GM12878 (cell line): Measurements from ENCODE around the gene KRT7. TPM values are rescaled to one million over a fixed set of nuclear protein-coding genes. Genes with fewer than 3 reads are reported as not detected.

Source experiments
- ATAC-seq: fragments of 200-7000 bp; cut with Tn5 transposase; 3 replicates; pipeline ENCODE4 v1.9.1; 2020; ENCODE audit warnings: mild to moderate bottlenecking, moderate library complexity
- BruUV-seq: library from RNA; stranded (reverse); fragments of 400-500 nt; replicated peaks from 2 replicates; lab custom pipeline; 2021; lab: Mats Ljungman, UMichigan
- CTCF ChIA-PET: fragments of 300-600 bp; sonication (Branson Sonifier 250); formaldehyde crosslinking; extraction: SDS; loops from one replicate; lab custom pipeline; 2021; ENCODE audit warnings: inconsistent platforms; lab: Yijun Ruan, JAX
- POLR2A ChIA-PET: fragments of 350-600 bp; formaldehyde crosslinking; extraction: SDS; loops from one replicate; lab custom pipeline; 2021; ENCODE audit warnings: inconsistent platforms; lab: Charles Lee
- RAD21 ChIA-PET: fragments of 300-600 bp; sonication (Branson Sonifier 250); formaldehyde crosslinking; loops from one replicate; lab custom pipeline; 2023; ENCODE audit warnings: antibody characterized with exemption; ENCODE audit not compliant: unreplicated experiment; lab: Charles Lee
- SMC1A ChIA-PET: fragments of 300-600 bp; sonication (Branson Sonifier 250); formaldehyde crosslinking; loops from one replicate; lab custom pipeline; 2023; ENCODE audit not compliant: unreplicated experiment, uncharacterized antibody; lab: Charles Lee
- DNase-seq: peaks from one replicate; pipeline ENCODE4 v3.0.0-alpha.2; 2011; ENCODE audit warnings: low read depth, low spot score
- FAIRE-seq: peaks from 3 replicates; lab custom pipeline; 2011; peaks lifted over from hg19 to GRCh38; lab: Jason Lieb, UNC
- H2AFZ ChIP-seq: 2 replicates; pipeline ENCODE4 v1.6.0; 2011; ENCODE audit warnings: low read depth, low read length, control low read depth; ENCODE audit not compliant: control insufficient read depth
- H3K27ac ChIP-seq: 2 replicates; pipeline ENCODE4 v1.5.1; 2011; ENCODE audit warnings: control low read depth; ENCODE audit not compliant: control insufficient read depth, insufficient read depth
- H3K27me3 ChIP-seq, 2 experiments: replicated peaks in 1 of 2; 2 replicates each; pipeline versions ENCODE4 v1.6.0 to v1.6.1; 2011; ENCODE audit warnings: low read length in 1 of 2; ENCODE audit not compliant: control insufficient read depth in 2 of 2, insufficient read depth in 2 of 2
- H3K36me3 ChIP-seq, 2 experiments: 2 replicates each; pipeline ENCODE4 v1.5.1; 2011; ENCODE audit warnings: low read length in 1 of 2; ENCODE audit not compliant: control insufficient read depth in 2 of 2, insufficient read depth in 2 of 2
- H3K4me1 ChIP-seq: 2 replicates; pipeline ENCODE4 v1.6.1; 2011; ENCODE audit warnings: mild to moderate bottlenecking, low read length, moderate library complexity, mixed read lengths; ENCODE audit not compliant: control insufficient read depth, insufficient read depth
- H3K4me2 ChIP-seq: 2 replicates; pipeline ENCODE4 v1.6.0; 2011; ENCODE audit warnings: control low read depth; ENCODE audit not compliant: control insufficient read depth, insufficient read depth
- H3K4me3 ChIP-seq: fragments of 200-600 bp; sonication (generic); 2 replicates; pipeline ENCODE4 v1.5.1; 2016
- H3K79me2 ChIP-seq: 2 replicates; pipeline ENCODE4 v1.6.0; 2011; ENCODE audit warnings: low read length; ENCODE audit not compliant: control insufficient read depth, insufficient read depth
- H3K9ac ChIP-seq: 2 replicates; pipeline ENCODE4 v1.8.0; 2011; ENCODE audit warnings: low read length, control low read depth, mixed read lengths; ENCODE audit not compliant: control insufficient read depth, insufficient read depth
- H3K9me3 ChIP-seq: replicated peaks from 3 replicates; pipeline ENCODE4 v1.5.1; 2011; ENCODE audit warnings: mild to moderate bottlenecking, low read length; ENCODE audit not compliant: control insufficient read depth, insufficient read depth
- H4K20me1 ChIP-seq: 2 replicates; pipeline ENCODE4 v1.6.0; 2011; ENCODE audit not compliant: control insufficient read depth, insufficient read depth
- ASH2L ChIP-seq: fragments of 300-600, 200-600 bp; sonication (generic); IDR thresholded peaks from 2 replicates; pipeline ENCODE4 v1.6.1; 2017; ENCODE audit warnings: low read depth, mild to moderate bottlenecking, borderline replicate concordance
- CHD2 ChIP-seq: IDR thresholded peaks from 2 replicates; pipeline ENCODE4 v1.6.1; 2011; ENCODE audit warnings: low read depth, low read length, improper control_type of control experiment, borderline replicate concordance
- CHD4 ChIP-seq: fragments of 200-600 bp; sonication (generic); IDR thresholded peaks from 2 replicates; pipeline ENCODE4 v1.6.1; 2016; ENCODE audit warnings: mild to moderate bottlenecking
- IKZF2 ChIP-seq, 2 experiments: fragments of 450-650 bp; IDR thresholded peaks; 2 replicates each; pipeline ENCODE4 v1.6.1; 2017; ENCODE audit warnings: mild to moderate bottlenecking in 2 of 2, moderate library complexity in 2 of 2
- KAT2A ChIP-seq: conservative IDR thresholded peaks from 2 replicates; pipeline ENCODE4 v1.6.1; 2011; ENCODE audit warnings: low read depth, low read length; ENCODE audit not compliant: control insufficient read depth
- MAX ChIP-seq: IDR thresholded peaks from 2 replicates; pipeline ENCODE4 v1.6.1; 2012; ENCODE audit warnings: low read depth, low read length, improper control_type of control experiment
- POLR2AphosphoS5 ChIP-seq: IDR thresholded peaks from 2 replicates; pipeline ENCODE4 v1.6.1; 2011; ENCODE audit warnings: mild to moderate bottlenecking, low read length, inconsistent platforms
- RBBP5 ChIP-seq: fragments of 200-600 bp; sonication (generic); conservative IDR thresholded peaks from 2 replicates; pipeline ENCODE4 v1.6.1; 2016
- REST ChIP-seq: IDR thresholded peaks from 2 replicates; pipeline ENCODE4 v1.6.1; 2012; ENCODE audit warnings: mild to moderate bottlenecking, low read depth, low read length
- SMC3 ChIP-seq: IDR thresholded peaks from 2 replicates; pipeline ENCODE4 v1.6.1; 2011; ENCODE audit warnings: low read length, improper control_type of control experiment, borderline replicate concordance
- SUPT20H ChIP-seq: IDR thresholded peaks from 2 replicates; pipeline ENCODE4 v1.6.1; 2011; ENCODE audit warnings: low read depth, mild to moderate bottlenecking, low read length, moderate library complexity, borderline replicate concordance; ENCODE audit not compliant: control insufficient read depth
- ZBED1 ChIP-seq: IDR thresholded peaks from 2 replicates; pipeline ENCODE4 v1.6.1; 2016; ENCODE audit warnings: borderline replicate concordance
- WGBS: methylation state at CpG from one replicate; pipeline ENCODE4 v1.1.6; 2016; ENCODE audit warnings: low lambda C conversion rate; ENCODE audit not compliant: insufficient replicate concordance, insufficient coverage; ENCODE audit errors: missing lambda C conversion rate; 5-methylcytosine and 5-hydroxymethylcytosine counted together
- in situ Hi-C: fragments of 300-500 bp; cut with MboI; formaldehyde crosslinking; loops from 9 replicates; pipeline ENCODE4 v1.14.3; 2018; ENCODE audit warnings: mixed read lengths
- intact Hi-C: fragments of 100-400 bp; cut with micrococcal nuclease; formaldehyde crosslinking; loops from one replicate; pipeline ENCODE4 v1.14.2; 2022; ENCODE audit not compliant: unreplicated experiment
- polyA plus RNA-seq, 11 experiments: library from polyadenylated mRNA; depleted of rRNA in 4 of 11; unstranded in 6 of 11; stranded (reverse) in 5 of 11; fragments of >200 nt; fragmentation: Nextera tagmentation in 4 of 11; fragmentation: Illumina TruSeq in 1 of 11; extraction: Ambion mirVana in 4 of 11; extraction: Trizol in 1 of 11; gene quantifications; 1 replicate in 1 of 11; 2 replicates in 10 of 11; pipeline versions ENCODE4 v1.2.1 to v1.2.3, GENCODE V29; 2011 to 2016; ENCODE audit warnings: inconsistent platforms in 2 of 11, missing spikeins in 2 of 11, low read depth in 1 of 11
- total RNA-seq, 4 experiments: library from RNA; depleted of rRNA in 3 of 4; stranded (reverse); fragments of >200 nt in 3 of 4; fragmentation: Illumina TruSeq in 1 of 4; extraction: Trizol in 1 of 4; gene quantifications; 2 replicates each; pipeline versions ENCODE4 v1.2.1 to v1.2.3, GENCODE V29; 2013 to 2021
- TF ChIP-seq, protein P1 (sequence below): fragments of 450-650 bp; IDR thresholded peaks from 2 replicates; pipeline ENCODE4 v1.6.1; 2017; ENCODE audit warnings: mild to moderate bottlenecking, low read depth, inconsistent platforms; ENCODE audit not compliant: poor library complexity, severe bottlenecking

KRT7 gene
- total and polyA plus RNA-seq, 10 of the 15 experiments (the other 5 are each of a cell fraction or from before 2014, with no cell fraction given), result 0.90 to 18.7 (median 4.8) TPM

GRCh38 chr12:52264435-52264825, 31.4 kb downstream of the KRT7 start:
- 96% methylated on average over 2 of the region's 2 CpGs for WGBS
- ChIA-PET CTCF (interaction anchor here (1.2 to 2.8 kb wide), 3 partner anchors 8 to 42 kb away, joined by 3 to 19 read pairs (median 6); no protein-coding TSS in a partner anchor), SMC1A (interaction anchor here (0.6 kb wide), 1 partner anchor 197 kb away, joined by 3 read pairs; no protein-coding TSS in a partner anchor)

More at GRCh38 chr12:52264435-52264825, 31.4 kb downstream of the KRT7 start:
- H4K20me1 ChIP-seq, result no peaks in the 10 kb centered on the region
- FAIRE-seq (no peak), ATAC-seq (no peak; the same call in 2 of the 3 replicates), DNase-seq (no peak)
- no peaks in the 10 kb centered on the region; the same call in 2 of the 3 replicates for H3K9me3 ChIP-seq
- H3K4me1 ChIP-seq, result no peaks in the 10 kb centered on the region
- H3K4me3 ChIP-seq, result no peak overlapping the region
- intact Hi-C loops (no loop called here), in situ Hi-C loops (no loop called here)
- H3K27ac ChIP-seq, result no peak overlapping the region
- H3K9ac ChIP-seq, result no peak overlapping the region
- ChIA-PET POLR2A (no interaction called here), RAD21 (no interaction called here)
- H3K27me3 ChIP-seq, result 0 out of 4 replicates have a peak, but pooled peaks cover 0 to 3% of the 10 kb centered on the region in 2 experiments
- no peak overlapping the region for H3K4me2 ChIP-seq
- H2AFZ ChIP-seq, result no peak overlapping the region
- BruUV-seq, result no TSS peak
- no peaks in the 10 kb centered on the region for H3K79me2 ChIP-seq
- TF ChIP-seq ASH2L (no peak), MAX (no peak), ZBED1 (no peak), KAT2A (no peak), CHD4 (no peak), POLR2AphosphoS5 (no peak), CHD2 (no peak), REST (no peak), IKZF2 (IDR thresholded peaks at IDR 0.05) (no peak), SUPT20H (no peak), RBBP5 (no peak), SMC3 (no peak)
- TF ChIP-seq, protein P1, sequence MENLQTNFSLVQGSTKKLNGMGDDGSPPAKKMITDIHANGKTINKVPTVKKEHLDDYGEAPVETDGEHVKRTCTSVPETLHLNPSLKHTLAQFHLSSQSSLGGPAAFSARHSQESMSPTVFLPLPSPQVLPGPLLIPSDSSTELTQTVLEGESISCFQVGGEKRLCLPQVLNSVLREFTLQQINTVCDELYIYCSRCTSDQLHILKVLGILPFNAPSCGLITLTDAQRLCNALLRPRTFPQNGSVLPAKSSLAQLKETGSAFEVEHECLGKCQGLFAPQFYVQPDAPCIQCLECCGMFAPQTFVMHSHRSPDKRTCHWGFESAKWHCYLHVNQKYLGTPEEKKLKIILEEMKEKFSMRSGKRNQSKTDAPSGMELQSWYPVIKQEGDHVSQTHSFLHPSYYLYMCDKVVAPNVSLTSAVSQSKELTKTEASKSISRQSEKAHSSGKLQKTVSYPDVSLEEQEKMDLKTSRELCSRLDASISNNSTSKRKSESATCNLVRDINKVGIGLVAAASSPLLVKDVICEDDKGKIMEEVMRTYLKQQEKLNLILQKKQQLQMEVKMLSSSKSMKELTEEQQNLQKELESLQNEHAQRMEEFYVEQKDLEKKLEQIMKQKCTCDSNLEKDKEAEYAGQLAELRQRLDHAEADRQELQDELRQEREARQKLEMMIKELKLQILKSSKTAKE, result no peak
- H3K36me3 ChIP-seq, result no peaks in the 10 kb centered on the region
